Retinal pigment epithelial cell (primary cell): ENCODE measurements around the gene CRTC1.
A peak's percentile ranks its signal among the peaks of the same experiment; 100 is the strongest.

ENCODE experiments used
- DNase-seq: peaks from one replicate; pipeline ENCODE4 v3.0.0-alpha.2; 2010; ENCODE audit warnings: low read depth
- H3K4me3 ChIP-seq: 2 replicates; pipeline ENCODE4 v1.5.1; 2011; ENCODE audit warnings: mild to moderate bottlenecking, low read length, control low read depth, moderate library complexity
- CTCF ChIP-seq: conservative IDR thresholded peaks from 2 replicates; pipeline ENCODE4 v1.5.1; 2011; ENCODE audit warnings: low read depth, low read length, control low read depth, inconsistent platforms

The CRTC1 gene

GRCh38 chr19:18683109-18683957 is at the start of gene CRTC1:
TSS of gene CRTC1 (plus strand) at chr19:18683680. CDS start at chr19:18683703, 23 bp downstream.
- no peak for TF ChIP-seq CTCF
- peak within 1 kb of the TSS; percentile 73 for H3K4me3 ChIP-seq
- no peak for DNase-seq

GRCh38 chr19:18634612-18635297 is 48.7 kb upstream of the CRTC1 start:
- no peak overlapping the region for H3K4me3 ChIP-seq

GRCh38 chr19:18635831-18636182 is 47.7 kb upstream of the CRTC1 start:
- no peak for DNase-seq
- no peak overlapping the region for H3K4me3 ChIP-seq
- no peak for TF ChIP-seq CTCF

More at GRCh38 chr19:18634612-18635297, 48.7 kb upstream of the CRTC1 start:
- no peak for TF ChIP-seq CTCF
- DNase-seq: no peak

GRCh38 chr19:18636183-18636968 is 47.1 kb upstream of the CRTC1 start:
- peak; percentile 87 for DNase-seq
- TF ChIP-seq CTCF: no peak
- peak overlapping the region; percentile 78 for H3K4me3 ChIP-seq

- TF ChIP-seq CTCF: no peak
- H3K4me3 ChIP-seq: peak within 1 kb of the TSS; percentile 78
- DNase-seq: no peak
These were observed 46.4 kb upstream of the CRTC1 start, which contains the start of gene KLHL26 for GRCh38 chr19:18636969-18637629. TSS of gene KLHL26 (plus strand) at chr19:18637028. CDS start at chr19:18637055, 27 bp downstream.
